Muscle of leg (tissue), 11 donors: ENCODE measurements around the gene KRT16. TPM values are rescaled to one million over a fixed set of nuclear protein-coding genes. Genes with fewer than 3 reads are reported as not detected.
A peak's percentile ranks its signal among the peaks of the same experiment; 100 is the strongest.
"Not testable (repeated sequence)": the region's sequence is repeated elsewhere in the genome, so short reads cannot be mapped to it uniquely, and the experiment has no call there.

Source experiments
- DNase-seq: peaks from one replicate; pipeline ENCODE4 v3.0.0; 2013
- H3K27ac ChIP-seq: one replicate; pipeline ENCODE4 v1.5.1; 2013; ENCODE audit warnings: mild to moderate bottlenecking, low read length, control low read depth
- H3K27me3 ChIP-seq: one replicate; pipeline ENCODE4 v1.6.1; 2013; ENCODE audit warnings: low read length; ENCODE audit not compliant: control insufficient read depth, insufficient read depth
- H3K36me3 ChIP-seq: one replicate; pipeline ENCODE4 v1.6.1; 2013; ENCODE audit warnings: low read length; ENCODE audit not compliant: control insufficient read depth, insufficient read depth
- H3K4me1 ChIP-seq: one replicate; pipeline ENCODE4 v1.6.1; 2013; ENCODE audit warnings: low read length; ENCODE audit not compliant: control insufficient read depth, insufficient read depth
- H3K4me3 ChIP-seq: one replicate; pipeline ENCODE4 v1.5.1; 2013; ENCODE audit warnings: low read length, control low read depth
- H3K9me3 ChIP-seq: replicated peaks from 2 replicates; pipeline ENCODE4 v1.6.1; 2013; ENCODE audit warnings: low read depth, low read length; ENCODE audit not compliant: control insufficient read depth
- WGBS: methylation state at CpG from one replicate; pipeline ENCODE4 v1.1.5; 2013; ENCODE audit warnings: missing lambda C conversion rate; ENCODE audit not compliant: insufficient coverage; 5-methylcytosine and 5-hydroxymethylcytosine counted together
- polyA plus RNA-seq, 8 donors: library from polyadenylated mRNA; unstranded; fragments of 120-200 nt; gene quantifications; one replicate each; pipeline versions ENCODE4 v1.2.1 to v1.2.3, GENCODE V29; 2013; ENCODE audit warnings: inconsistent platforms in 1 of 8, low replicate concordance in 1 of 8; ENCODE audit not compliant: insufficient read length in 8 of 8, insufficient read depth in 1 of 8
- total RNA-seq: library from RNA; stranded (reverse); fragments of 120-200 nt; gene quantifications from one replicate; pipeline ENCODE4 v1.2.4, GENCODE V29; 2013

KRT16 gene
- total and polyA plus RNA-seq, 9 donors: 0.83 TPM; not detected in 8

GRCh38 chr17:41582061-41582968 lies 30.3 kb downstream of the KRT16 start:
- DNase-seq, H3K4me1 ChIP-seq, H3K9me3 ChIP-seq, H3K27ac ChIP-seq, H3K4me3 ChIP-seq, H3K36me3 ChIP-seq: not testable (repeated sequence)
- 85% methylated on average over 7 of the region's 13 CpGs for WGBS
- H3K27me3 ChIP-seq: peaks cover 11% of the 10 kb centered on the region

- H3K4me1 ChIP-seq: peaks cover 2% of the 10 kb centered on the region
- WGBS: 75% methylated on average over 2 of the region's 4 CpGs
- no peaks in the 10 kb centered on the region for H3K9me3 ChIP-seq
- H3K27ac ChIP-seq: no peak overlapping the region
- no peak overlapping the region for H3K4me3 ChIP-seq
- DNase-seq: no peak
- H3K36me3 ChIP-seq: no peaks in the 10 kb centered on the region
- peaks cover 11% of the 10 kb centered on the region for H3K27me3 ChIP-seq
Measured at GRCh38 chr17:41581366-41582060, 31.1 kb downstream of the KRT16 start.

GRCh38 chr17:41580687-41581365 lies 31.7 kb downstream of the KRT16 start:
- Histone ChIP-seq H3K27ac (no peak overlapping the region), H3K9me3 (no peaks in the 10 kb centered on the region), H3K4me3 (no peak overlapping the region), H3K27me3 (peaks cover 11% of the 10 kb centered on the region), H3K36me3 (no peaks in the 10 kb centered on the region), H3K4me1 (peaks cover 2% of the 10 kb centered on the region)
- WGBS: 47% methylated on average over 1 of the region's 1 CpG
- DNase-seq: no peak

GRCh38 chr17:41580244-41580575 lies 32.4 kb downstream of the KRT16 start:
- peaks cover 14% of the 10 kb centered on the region for H3K27me3 ChIP-seq
- H3K36me3 ChIP-seq: no peaks in the 10 kb centered on the region
- 79% methylated on average over 2 of the region's 2 CpGs for WGBS
- no peak overlapping the region for H3K4me3 ChIP-seq
- no peak for DNase-seq
- no peaks in the 10 kb centered on the region for H3K9me3 ChIP-seq
- no peak overlapping the region for H3K27ac ChIP-seq
- H3K4me1 ChIP-seq: peaks cover 2% of the 10 kb centered on the region

GRCh38 chr17:41579484-41580243 lies 32.9 kb downstream of the KRT16 start:
- DNase-seq: peak; percentile 78
- 29% methylated on average over 10 of the region's 18 CpGs for WGBS
- Histone ChIP-seq H3K9me3 (no peaks in the 10 kb centered on the region), H3K4me3 (no peak overlapping the region), H3K36me3 (no peaks in the 10 kb centered on the region), H3K27me3 (peaks cover 16% of the 10 kb centered on the region), H3K4me1 (peaks cover 2% of the 10 kb centered on the region), H3K27ac (no peak overlapping the region)

GRCh38 chr17:41578971-41579370 lies 33.6 kb downstream of the KRT16 start:
- H3K27ac ChIP-seq: no peak overlapping the region
- peaks cover 16% of the 10 kb centered on the region for H3K27me3 ChIP-seq
- H3K4me3 ChIP-seq: no peak overlapping the region
- peaks cover 2% of the 10 kb centered on the region for H3K4me1 ChIP-seq
- 72% methylated on average over 4 of the region's 5 CpGs for WGBS
- no peak for DNase-seq
- H3K36me3 ChIP-seq: no peaks in the 10 kb centered on the region
- H3K9me3 ChIP-seq: no peaks in the 10 kb centered on the region

GRCh38 chr17:41578538-41578937 lies 34.0 kb downstream of the KRT16 start:
- peaks cover 17% of the 10 kb centered on the region for H3K27me3 ChIP-seq
- no peaks in the 10 kb centered on the region for H3K36me3 ChIP-seq
- no peak overlapping the region for H3K27ac ChIP-seq
- no peaks in the 10 kb centered on the region for H3K9me3 ChIP-seq
- no peak overlapping the region for H3K4me3 ChIP-seq
- H3K4me1 ChIP-seq: peaks cover 2% of the 10 kb centered on the region
- no CpG with 5 or more reads among the region's 1 CpG for WGBS
- no peak for DNase-seq

GRCh38 chr17:41576740-41577139 lies 35.8 kb downstream of the KRT16 start:
- H3K27me3 ChIP-seq: peaks cover 34% of the 10 kb centered on the region
- not testable (repeated sequence) for H3K27ac ChIP-seq, H3K4me1 ChIP-seq, H3K9me3 ChIP-seq, H3K36me3 ChIP-seq, DNase-seq, H3K4me3 ChIP-seq
- WGBS: no CpG with 5 or more reads among the region's 4 CpGs

- H3K27ac ChIP-seq: no peak overlapping the region
- no CpG with 5 or more reads among the region's 3 CpGs for WGBS
- H3K36me3 ChIP-seq: no peaks in the 10 kb centered on the region
- DNase-seq: no peak
- H3K27me3 ChIP-seq: peaks cover 35% of the 10 kb centered on the region
- peaks cover 2% of the 10 kb centered on the region for H3K4me1 ChIP-seq
- no peak overlapping the region for H3K4me3 ChIP-seq
- H3K9me3 ChIP-seq: no peaks in the 10 kb centered on the region
Measured at GRCh38 chr17:41575336-41575735, 37.2 kb downstream of the KRT16 start.
